ENCODE results near the gene LDB2. TPM values are rescaled to one million over a fixed set of nuclear protein-coding genes. Genes with fewer than 3 reads are reported as not detected.

Gene LDB2
- total and polyA plus RNA-seq, 2 of the 8 experiments (the other 6 are each of a cell fraction or from before 2014, with no cell fraction given) = 57.0 to 140 TPM

GRCh38 chr4:16676230-16676770 lies 222.1 kb downstream of the LDB2 start:
- Histone ChIP-seq H3K9me3 (ENCODE audit: insufficient read depth in 2 of 2, low read depth in 1 of 2, low read length in 1 of 2) (no peaks in the 10 kb centered on the region), H2BK20ac (ENCODE audit: low read length) (no peak overlapping the region), H4K5ac (ENCODE audit: insufficient read length, low read depth, low read length) (no peak overlapping the region), H3K23me2 (ENCODE audit: low read depth, low read length) (no peaks in the 10 kb centered on the region), H2AK5ac (ENCODE audit: low read depth, low read length) (no peak overlapping the region), H3K79me1 (ENCODE audit: low read depth, low read length) (0 out of 2 replicates have a peak, but pooled peaks cover 2% of the 10 kb centered on the region), H3K9ac (replicated peaks in 1 of 4; ENCODE audit: extremely low read depth in 1 of 4, low read depth in 3 of 4, low read length in 3 of 4) (no peak overlapping the region), H3K4me1 (replicated peaks in 1 of 4; ENCODE audit: control insufficient read depth in 3 of 4, insufficient read depth in 4 of 4, low read length in 3 of 4) (peaks cover 0 to 8% (median under 1%) of the 10 kb centered on the region in 4 experiments; a peak in 2 of 7 replicates), H3K18ac (ENCODE audit: extremely low read depth, low read length) (no peak overlapping the region), H4K8ac (ENCODE audit: extremely low read depth, insufficient read depth, low read length) (no peak overlapping the region), H4K20me1 (replicated peaks in 1 of 2; ENCODE audit: control insufficient read depth in 1 of 2, insufficient read depth in 2 of 2, low read length in 2 of 2) (no peaks in the 10 kb centered on the region), H3K4me3 (ENCODE audit: extremely low read depth in 1 of 4, insufficient read depth in 2 of 4, low read depth in 3 of 4, low read length in 4 of 4) (no peak overlapping the region), H3K4me2 (ENCODE audit: insufficient read depth in 1 of 2, low read depth in 2 of 2, low read length in 2 of 2) (no peak overlapping the region), H3K4ac (replicated peaks; ENCODE audit: insufficient read length, low read depth, low read length) (no peak overlapping the region), H3K79me2 (ENCODE audit: control insufficient read depth in 1 of 2, insufficient read depth in 2 of 2, low read length in 2 of 2) (no peaks in the 10 kb centered on the region), H2BK5ac (ENCODE audit: low read depth, low read length) (no peak overlapping the region), H4K91ac (replicated peaks; ENCODE audit: insufficient read length, low read length) (no peak overlapping the region), H2BK12ac (ENCODE audit: low read depth, low read length) (no peak overlapping the region), H3K27me3 (replicated peaks in 1 of 4; ENCODE audit: control insufficient read depth in 3 of 4, extremely low read depth in 1 of 4, insufficient read depth in 3 of 4, low read length in 3 of 4) (no peaks in the 10 kb centered on the region), H2BK120ac (replicated peaks; ENCODE audit: low read depth, low read length) (no peak overlapping the region), H2AFZ (ENCODE audit: low read length) (no peak overlapping the region), H3K36me3 (ENCODE audit: control insufficient read depth in 2 of 4, insufficient read depth in 4 of 4, low read length in 3 of 4) (no peaks in the 10 kb centered on the region), H3K56ac (replicated peaks; ENCODE audit: insufficient read length, low read depth, low read length) (no peak overlapping the region), H2BK15ac (ENCODE audit: low read length) (no peak overlapping the region), H3K14ac (ENCODE audit: insufficient read length) (no peak overlapping the region), H3K27ac (ENCODE audit: low read depth, low read length) (no peak overlapping the region), H3K23ac (ENCODE audit: insufficient read length) (no peak overlapping the region)
- no peak for FAIRE-seq
- ChIA-PET CTCF (ENCODE audit: partially characterized antibody) (interaction anchor here (0.6 to 1.0 kb wide), 2 partner anchors 9 to 635 kb away, joined by 3 to 5 read pairs; no protein-coding TSS in a partner anchor), POLR2A (ENCODE audit: partially characterized antibody) (no interaction called here)
- 94% methylated on average over 3 of the region's 3 CpGs; no CpG with 5 or more reads in 1 of the 2 experiments for WGBS, 2 experiments (ENCODE audit: extremely low coverage in 1 of 2, insufficient coverage in 1 of 2, insufficient read length in 1 of 2, insufficient replicate concordance in 2 of 2, low coverage in 1 of 2, low lambda C conversion rate in 2 of 2, missing lambda C conversion rate in 1 of 2)
- DNase-seq (ENCODE audit: low read depth in 1 of 2, low spot score in 2 of 2) = no peak
- TF ChIP-seq ATF2 (IDR thresholded peaks at IDR 0.05; ENCODE audit: low read length) (no peak), TAF7 (optimal IDR thresholded peaks at IDR 0.05; ENCODE audit: borderline replicate concordance, low read depth, low read length) (no peak), JUN (IDR thresholded peaks at IDR 0.05; ENCODE audit: low read depth, low read length) (no peak), SIX5 (IDR thresholded peaks at IDR 0.05; ENCODE audit: low read depth, low read length) (no peak), SIN3A (conservative IDR thresholded peaks at IDR 0.05 in 1 of 2, IDR thresholded peaks at IDR 0.05 in 1 of 2; ENCODE audit: low read depth in 1 of 2, low read length in 2 of 2) (no peak), CBX8 (IDR thresholded peaks at IDR 0.05; ENCODE audit: borderline replicate concordance, low read depth, low read length) (no peak), NRF1 (IDR thresholded peaks at IDR 0.05; ENCODE audit: low read depth, low read length) (no peak), SP2 (IDR thresholded peaks at IDR 0.05; ENCODE audit: low read length) (no peak), E2F6 (IDR thresholded peaks at IDR 0.05) (no peak), GABPA (IDR thresholded peaks at IDR 0.05; ENCODE audit: borderline replicate concordance, insufficient read depth, low read length) (no peak), CBX5 (IDR thresholded peaks at IDR 0.05; ENCODE audit: low read depth, low read length) (no peak)

All from H1 (cell line).